Measurements from ENCODE around the gene IFFO2. TPM values are rescaled to one million over a fixed set of nuclear protein-coding genes. Genes with fewer than 3 reads are reported as not detected.
A peak's percentile ranks its signal among the peaks of the same experiment; 100 is the strongest.

IFFO2 gene
- polyA plus RNA-seq (2014; cell fraction: cytosol; rRNA removed) = 1.0 and 1.1 TPM in 2 replicates
- 0.13 and 0.33 TPM in 2 replicates for polyA plus RNA-seq (2014; cell fraction: nucleus; rRNA removed)

- peak; percentile 85 for DNase-seq (ENCODE audit: low spot score)
Observed at GRCh38 chr1:18956193-18957135, at the start of gene IFFO2. IFFO2 (minus strand) TSS chr1:18956676; CDS start chr1:18956332, 344 bp downstream.

GRCh38 chr1:19006000-19006399 lies 49.5 kb upstream of the IFFO2 start:
- DNase-seq (ENCODE audit: low spot score) = no peak

- DNase-seq (ENCODE audit: low spot score) = no peak
Observed at GRCh38 chr1:19003371-19004290, 47.2 kb upstream of the IFFO2 start.

GRCh38 chr1:19000065-19000464 lies 43.6 kb upstream of the IFFO2 start:
- DNase-seq (ENCODE audit: low spot score) = no peak

- no peak for DNase-seq (ENCODE audit: low spot score)
Observed at GRCh38 chr1:18999359-18999758, 42.9 kb upstream of the IFFO2 start.

GRCh38 chr1:18998016-18998724 lies 41.7 kb upstream of the IFFO2 start:
- DNase-seq (ENCODE audit: low spot score) = no peak

GRCh38 chr1:18997508-18997907 lies 41.0 kb upstream of the IFFO2 start:
- no peak for DNase-seq (ENCODE audit: low spot score)

- DNase-seq (ENCODE audit: low spot score) = no peak
Observed at GRCh38 chr1:18996548-18997177, 40.2 kb upstream of the IFFO2 start.

- DNase-seq (ENCODE audit: low spot score) = no peak
Observed at GRCh38 chr1:18994381-18994780, 37.9 kb upstream of the IFFO2 start.

GRCh38 chr1:18992646-18993045 lies 36.2 kb upstream of the IFFO2 start:
- DNase-seq (ENCODE audit: low spot score) = no peak

GRCh38 chr1:18991585-18991984 lies 35.1 kb upstream of the IFFO2 start:
- DNase-seq (ENCODE audit: low spot score) = no peak

- DNase-seq (ENCODE audit: low spot score) = no peak
Observed at GRCh38 chr1:18989896-18990295, 33.4 kb upstream of the IFFO2 start.

- DNase-seq (ENCODE audit: low spot score) = no peak
Observed at GRCh38 chr1:18989176-18989799, 32.8 kb upstream of the IFFO2 start.

- no peak for DNase-seq (ENCODE audit: low spot score)
Observed at GRCh38 chr1:18981242-18981641, 24.8 kb upstream of the IFFO2 start.

GRCh38 chr1:18978706-18979105 lies 22.2 kb upstream of the IFFO2 start:
- no peak for DNase-seq (ENCODE audit: low spot score)

GRCh38 chr1:18977428-18977827 lies 21.0 kb upstream of the IFFO2 start:
- DNase-seq (ENCODE audit: low spot score) = no peak

GRCh38 chr1:18976096-18976495 lies 19.6 kb upstream of the IFFO2 start:
- DNase-seq (ENCODE audit: low spot score) = no peak

- no peak for DNase-seq (ENCODE audit: low spot score)
Observed at GRCh38 chr1:18974606-18975005, 18.1 kb upstream of the IFFO2 start.

- DNase-seq (ENCODE audit: low spot score) = no peak
Observed at GRCh38 chr1:18974005-18974404, 17.5 kb upstream of the IFFO2 start.

- no peak for DNase-seq (ENCODE audit: low spot score)
Observed at GRCh38 chr1:18973446-18973955, 17.0 kb upstream of the IFFO2 start.

Data from SK-N-DZ (cell line).